K562 (cell line): ENCODE measurements around the gene MBNL1.

Source experiments
- AFF4 ChIP-seq: sonication (generic); formaldehyde crosslinking; IDR thresholded peaks from 2 replicates; pipeline ENCODE4 v1.8.0; 2023; ENCODE audit warnings: mild to moderate bottlenecking, missing genetic modification reagents
- CTCF ChIP-seq, 3 experiments: IDR thresholded peaks in 2 of 3; conservative IDR thresholded peaks in 1 of 3; 2 replicates each; pipeline ENCODE4 v1.5.1; 2011 to 2012; ENCODE audit warnings: low read length in 3 of 3, mild to moderate bottlenecking in 3 of 3, control low read depth in 2 of 3, improper control_type of control experiment in 1 of 3, inconsistent platforms in 1 of 3, low read depth in 1 of 3, mixed read lengths in 1 of 3, moderate library complexity in 1 of 3; ENCODE audit not compliant: insufficient read depth in 2 of 3
- EZH2 ChIP-seq: IDR thresholded peaks from 2 replicates; pipeline ENCODE4 v1.6.1; 2012; ENCODE audit warnings: low read depth, mild to moderate bottlenecking, inconsistent platforms, low read length, borderline replicate concordance
- FOSL1 ChIP-seq: fragments of 200-800 bp; sonication (Bioruptor generic); conservative IDR thresholded peaks from 2 replicates; pipeline ENCODE4 v1.6.1; 2016; ENCODE audit warnings: missing genetic modification characterization, missing compliant biosample characterization
- GATA2 ChIP-seq: sonication (generic); formaldehyde crosslinking; IDR thresholded peaks from 2 replicates; pipeline ENCODE4 v1.4.0; 2020; ENCODE audit warnings: mild to moderate bottlenecking, missing genetic modification reagents
- HOXB6 ChIP-seq: fragments of 250-450 bp; sonication (Bioruptor Pico); IDR thresholded peaks from 2 replicates; pipeline ENCODE4 v1.5.1; 2022; ENCODE audit warnings: mild to moderate bottlenecking, borderline replicate concordance
- JUN ChIP-seq, 2 experiments: sonication (generic) in 1 of 2; formaldehyde crosslinking in 1 of 2; IDR thresholded peaks; 2 replicates each; pipeline versions ENCODE4 v1.6.1 to v1.8.0; 2012 to 2022; ENCODE audit warnings: borderline replicate concordance in 2 of 2, mild to moderate bottlenecking in 2 of 2, improper control_type of control experiment in 1 of 2, low read depth in 1 of 2, low read length in 1 of 2, missing genetic modification reagents in 1 of 2
- POLR2A ChIP-seq: fragments of 450-650 bp; conservative IDR thresholded peaks from 2 replicates; pipeline ENCODE4 v1.6.1; 2016
- RAD21 ChIP-seq, 2 experiments: fragments of 250-450 bp in 1 of 2; fragments of 450-650 bp in 1 of 2; sonication (Bioruptor Pico) in 1 of 2; formaldehyde crosslinking in 1 of 2; IDR thresholded peaks in 1 of 2; conservative IDR thresholded peaks in 1 of 2; 2 replicates each; pipeline versions ENCODE4 v1.4.0 to v1.8.0; 2020 to 2022; ENCODE audit warnings: mild to moderate bottlenecking in 2 of 2, moderate library complexity in 1 of 2
- REST ChIP-seq, 2 experiments: fragments of 450-650 bp; formaldehyde crosslinking in 1 of 2; IDR thresholded peaks; 2 replicates each; pipeline versions ENCODE4 v1.4.0 to v1.6.1; 2014 to 2020; ENCODE audit warnings: mild to moderate bottlenecking in 2 of 2, borderline replicate concordance in 1 of 2, low read depth in 1 of 2
- TCF7L2 ChIP-seq: fragments of 150-350 bp; IDR thresholded peaks from 2 replicates; pipeline ENCODE4 v1.6.1; 2016; ENCODE audit warnings: low read depth, mild to moderate bottlenecking, low read length, moderate library complexity
- TF ChIP-seq, protein P1 (sequence below), 2 experiments: fragments of 450-650 bp in 1 of 2; IDR thresholded peaks; 2 replicates each; pipeline ENCODE4 v1.6.1; 2011 to 2017; ENCODE audit warnings: low read depth in 2 of 2, antibody characterized with exemption in 1 of 2, borderline replicate concordance in 1 of 2, low read length in 1 of 2, mild to moderate bottlenecking in 1 of 2, mixed read lengths in 1 of 2; ENCODE audit not compliant: control insufficient read depth in 1 of 2
- TF ChIP-seq, protein P2 (sequence below): fragments of 450-650 bp; conservative IDR thresholded peaks from 2 replicates; pipeline ENCODE4 v1.6.1; 2016; ENCODE audit warnings: missing genetic modification characterization, low read depth, mild to moderate bottlenecking, missing compliant biosample characterization, moderate library complexity

- TF ChIP-seq POLR2A, result no peak
- TF ChIP-seq JUN (IDR thresholded peaks at IDR 0.05; ENCODE audit: borderline replicate concordance, low read depth, low read length), result no peak
- TF ChIP-seq JUN (CRISPR knock-in tag; IDR thresholded peaks at IDR 0.05; ENCODE audit: borderline replicate concordance), result no peak
- no peak for TF ChIP-seq REST (IDR thresholded peaks at IDR 0.05; ENCODE audit: borderline replicate concordance)
- no peak for TF ChIP-seq REST (CRISPR knock-in tag; IDR thresholded peaks at IDR 0.05; ENCODE audit: low read depth)
- no peak for TF ChIP-seq CTCF (IDR thresholded peaks at IDR 0.05 in 2 of 3, conservative IDR thresholded peaks at IDR 0.05 in 1 of 3; ENCODE audit: insufficient read depth in 2 of 3, low read depth in 1 of 3, low read length in 3 of 3)
- no peak for TF ChIP-seq HOXB6
- TF ChIP-seq, protein P1, sequence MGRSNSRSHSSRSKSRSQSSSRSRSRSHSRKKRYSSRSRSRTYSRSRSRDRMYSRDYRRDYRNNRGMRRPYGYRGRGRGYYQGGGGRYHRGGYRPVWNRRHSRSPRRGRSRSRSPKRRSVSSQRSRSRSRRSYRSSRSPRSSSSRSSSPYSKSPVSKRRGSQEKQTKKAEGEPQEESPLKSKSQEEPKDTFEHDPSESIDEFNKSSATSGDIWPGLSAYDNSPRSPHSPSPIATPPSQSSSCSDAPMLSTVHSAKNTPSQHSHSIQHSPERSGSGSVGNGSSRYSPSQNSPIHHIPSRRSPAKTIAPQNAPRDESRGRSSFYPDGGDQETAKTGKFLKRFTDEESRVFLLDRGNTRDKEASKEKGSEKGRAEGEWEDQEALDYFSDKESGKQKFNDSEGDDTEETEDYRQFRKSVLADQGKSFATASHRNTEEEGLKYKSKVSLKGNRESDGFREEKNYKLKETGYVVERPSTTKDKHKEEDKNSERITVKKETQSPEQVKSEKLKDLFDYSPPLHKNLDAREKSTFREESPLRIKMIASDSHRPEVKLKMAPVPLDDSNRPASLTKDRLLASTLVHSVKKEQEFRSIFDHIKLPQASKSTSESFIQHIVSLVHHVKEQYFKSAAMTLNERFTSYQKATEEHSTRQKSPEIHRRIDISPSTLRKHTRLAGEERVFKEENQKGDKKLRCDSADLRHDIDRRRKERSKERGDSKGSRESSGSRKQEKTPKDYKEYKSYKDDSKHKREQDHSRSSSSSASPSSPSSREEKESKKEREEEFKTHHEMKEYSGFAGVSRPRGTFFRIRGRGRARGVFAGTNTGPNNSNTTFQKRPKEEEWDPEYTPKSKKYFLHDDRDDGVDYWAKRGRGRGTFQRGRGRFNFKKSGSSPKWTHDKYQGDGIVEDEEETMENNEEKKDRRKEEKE (IDR thresholded peaks at IDR 0.05; ENCODE audit: borderline replicate concordance in 1 of 2, control insufficient read depth in 1 of 2, low read depth in 2 of 2, low read length in 1 of 2), result no peak
- TF ChIP-seq AFF4 (CRISPR knock-in tag), result no peak
- TF ChIP-seq EZH2, result no peak
- no peak for TF ChIP-seq GATA2 (CRISPR knock-in tag)
- no peak for TF ChIP-seq RAD21 (CRISPR knock-in tag; conservative IDR thresholded peaks at IDR 0.05 in 1 of 2, IDR thresholded peaks at IDR 0.05 in 1 of 2)
- TF ChIP-seq TCF7L2, result no peak
- no peak for TF ChIP-seq FOSL1
- TF ChIP-seq, protein P2, sequence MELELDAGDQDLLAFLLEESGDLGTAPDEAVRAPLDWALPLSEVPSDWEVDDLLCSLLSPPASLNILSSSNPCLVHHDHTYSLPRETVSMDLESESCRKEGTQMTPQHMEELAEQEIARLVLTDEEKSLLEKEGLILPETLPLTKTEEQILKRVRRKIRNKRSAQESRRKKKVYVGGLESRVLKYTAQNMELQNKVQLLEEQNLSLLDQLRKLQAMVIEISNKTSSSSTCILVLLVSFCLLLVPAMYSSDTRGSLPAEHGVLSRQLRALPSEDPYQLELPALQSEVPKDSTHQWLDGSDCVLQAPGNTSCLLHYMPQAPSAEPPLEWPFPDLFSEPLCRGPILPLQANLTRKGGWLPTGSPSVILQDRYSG (tag), result no peak
Measured at GRCh38 chr3:152373379-152373778, 104.7 kb downstream of the MBNL1 start.
